ENCODE data around the gene FAM53A.
"Not testable (repeated sequence)": the region's sequence is repeated elsewhere in the genome, so short reads cannot be mapped to it uniquely, and the experiment has no call there.

Gene FAM53A

DNA sequence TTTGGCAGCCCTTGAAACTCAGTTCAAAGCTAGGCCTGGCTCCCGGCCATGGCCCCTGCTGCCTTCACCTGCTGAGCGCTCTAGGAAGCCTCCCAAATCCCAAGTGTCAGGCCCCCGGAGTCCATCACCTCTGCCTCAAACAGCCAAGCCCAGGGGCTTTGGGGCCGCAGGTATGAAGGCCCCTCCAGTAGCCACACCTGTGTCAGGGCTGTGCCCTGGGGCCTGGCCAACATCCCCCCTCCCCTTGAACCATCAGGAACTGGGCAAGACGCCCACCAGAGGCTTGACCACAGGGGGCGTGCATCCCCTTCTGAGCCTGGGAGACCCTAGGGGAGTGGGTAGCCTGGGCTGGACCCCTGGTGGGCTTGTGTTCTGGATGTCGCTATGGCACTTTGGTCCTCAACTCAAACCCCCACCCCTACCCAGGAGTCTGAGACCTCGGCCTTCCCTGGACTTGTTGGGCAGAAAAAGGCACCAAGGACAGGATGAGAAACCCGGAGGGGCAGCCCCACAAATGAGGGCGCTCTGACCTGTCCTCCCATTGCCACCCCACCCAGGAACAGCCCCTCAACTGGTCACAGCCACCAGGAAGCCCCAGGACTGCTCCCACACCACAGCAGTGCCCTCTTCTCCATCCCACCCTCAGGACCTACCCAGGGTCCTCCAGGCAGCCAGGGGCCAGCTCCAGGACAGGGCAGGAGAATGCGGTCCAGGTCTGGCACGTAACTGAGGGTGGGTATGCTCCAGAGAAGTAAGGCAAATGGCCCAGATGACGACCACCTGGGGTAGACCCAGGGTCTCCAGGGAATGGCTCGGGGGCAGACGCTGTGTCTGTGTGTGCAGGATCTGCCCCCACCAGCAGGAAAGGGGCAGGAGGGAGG, 32.2 kb upstream of the FAM53A start:
- DNase-seq = no peak

DNA sequence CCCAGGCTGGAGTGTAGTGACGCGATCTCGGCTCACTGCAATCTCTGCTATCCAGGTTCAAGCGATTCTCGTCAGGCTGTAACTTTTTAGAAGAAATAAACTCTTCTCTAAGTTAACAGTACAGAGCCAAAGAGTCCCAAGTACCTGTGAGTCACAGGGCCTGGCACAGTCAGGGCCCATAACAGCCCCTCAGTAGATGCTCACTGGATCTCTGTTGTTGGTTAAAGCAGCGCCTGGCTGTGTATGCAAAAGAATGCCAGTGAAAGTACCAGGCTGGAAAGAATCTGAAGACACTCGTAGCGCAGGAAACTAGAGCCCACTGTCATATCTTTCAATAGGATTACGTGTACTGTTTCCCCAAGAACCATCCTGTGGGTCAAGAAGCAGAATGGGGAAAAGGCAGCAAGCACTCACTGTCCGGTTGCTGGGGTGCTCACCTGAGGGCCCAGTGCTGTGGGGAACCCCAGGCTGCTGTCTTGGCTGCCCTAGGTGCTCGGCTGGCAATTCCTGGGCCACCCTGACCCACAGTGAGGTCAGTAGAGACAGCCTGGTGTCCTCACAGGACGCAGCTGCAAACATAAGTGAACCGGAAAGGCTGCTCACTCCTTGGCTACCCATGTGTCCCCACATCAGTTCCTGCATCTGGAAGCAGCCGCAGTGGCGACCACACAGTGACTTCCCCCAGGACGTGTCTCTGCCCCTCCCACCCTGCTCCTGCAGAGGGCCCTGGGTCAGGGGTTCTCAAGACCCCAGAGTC, 31.1 kb upstream of the FAM53A start:
- DNase-seq = no peak

GRCh38 chr4:1714303-1715001, 30.3 kb upstream of the FAM53A start:
- DNase-seq = no peak

DNA sequence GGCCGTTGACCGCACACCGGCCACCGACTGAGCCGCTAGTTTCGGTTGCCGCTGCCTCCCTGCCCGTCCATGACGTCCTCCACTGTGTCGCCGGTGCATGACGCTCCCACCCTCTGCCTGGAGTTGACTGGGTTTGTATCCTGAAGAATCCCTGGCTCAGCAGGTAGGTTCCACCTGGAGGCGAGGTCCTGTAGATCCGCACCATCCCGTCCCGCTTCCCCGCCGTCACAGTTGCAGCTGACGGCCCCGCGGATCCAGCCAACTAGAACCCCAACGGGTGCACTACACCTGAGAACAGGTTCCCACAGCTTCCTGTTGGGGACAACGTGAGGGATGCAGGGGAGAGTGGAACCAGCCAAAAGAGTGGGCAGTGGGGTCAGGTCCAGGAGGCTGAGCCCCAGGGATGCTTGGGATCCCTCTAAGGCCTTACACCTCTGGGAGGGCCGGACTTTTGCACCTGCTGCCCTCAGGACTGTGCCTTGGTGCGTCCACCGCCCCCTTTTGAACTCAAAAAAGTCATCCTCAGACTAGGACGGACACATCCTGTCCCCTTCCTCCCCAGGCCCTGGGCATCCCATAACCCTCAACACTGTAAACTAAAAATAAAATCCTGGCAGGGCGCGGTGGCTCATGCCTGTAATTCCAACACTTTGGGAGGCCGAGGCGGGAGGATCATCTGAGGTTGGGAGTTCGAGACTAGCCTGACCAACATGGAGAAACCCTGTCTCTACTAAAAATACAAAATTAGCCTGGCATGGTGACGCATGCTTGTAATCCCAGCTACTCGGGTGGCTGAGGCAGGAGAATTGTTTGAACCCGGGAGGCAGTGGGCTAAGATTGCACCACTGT, 29.1 kb upstream of the FAM53A start:
- DNase-seq = no peak

GRCh38 chr4:1712216-1713002, 28.3 kb upstream of the FAM53A start, which contains the start of gene SLBP:
Gene SLBP, minus strand, starts transcription at chr4:1712319. Its CDS starts 131 bp downstream, at chr4:1712188.
- DNase-seq = peak; percentile 87

GRCh38 chr4:1711571-1712215, 27.6 kb upstream of the FAM53A start:
- DNase-seq = no peak

GRCh38 chr4:1711055-1711570, 27.0 kb upstream of the FAM53A start:
- DNase-seq = no peak

GRCh38 chr4:1708581-1708980, 24.5 kb upstream of the FAM53A start:
- DNase-seq = no peak

DNA sequence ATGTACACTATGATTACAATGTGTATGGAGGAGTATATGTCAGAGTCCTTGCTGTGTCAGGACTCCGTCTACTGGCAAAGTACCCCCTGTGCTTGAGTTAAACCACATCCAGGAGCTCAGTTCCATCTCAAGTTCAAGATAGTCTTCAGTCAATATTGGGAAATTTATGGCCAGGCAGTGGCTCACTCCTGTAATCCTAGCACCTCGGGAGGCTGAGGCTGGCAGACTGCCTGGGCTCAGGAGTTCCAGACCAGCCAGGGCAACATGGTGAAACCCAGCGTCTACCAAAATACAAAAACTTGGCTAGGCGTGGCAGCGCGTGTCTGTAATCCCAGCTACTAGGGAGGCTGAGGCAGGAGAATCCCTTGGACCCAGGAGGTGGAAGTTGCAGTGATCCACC, 22.2 kb upstream of the FAM53A start:
- no peak for DNase-seq

DNA sequence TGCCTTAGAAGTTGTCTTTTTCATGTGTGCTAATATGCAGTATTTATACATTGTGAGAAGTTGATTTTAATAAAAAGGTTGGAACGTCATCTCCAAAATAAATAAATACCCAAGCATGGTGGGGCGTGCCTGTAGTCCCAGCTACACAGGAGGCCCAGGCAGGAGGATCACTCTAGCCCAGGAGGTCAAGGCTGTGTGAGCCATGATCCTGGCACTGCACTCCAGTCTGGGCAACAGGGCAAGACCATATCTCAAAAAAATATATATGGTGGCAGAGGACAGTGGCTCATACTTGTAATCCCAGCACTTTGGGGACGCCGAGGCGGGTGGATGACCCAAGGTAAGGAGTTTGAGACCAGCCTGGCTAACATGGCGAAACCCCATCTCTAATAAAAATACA, 21.6 kb upstream of the FAM53A start:
- no peak for DNase-seq

- DNase-seq = no peak
Measured at GRCh38 chr4:1703867-1704266, 19.8 kb upstream of the FAM53A start.

- DNase-seq = not testable (repeated sequence)
Measured at GRCh38 chr4:1701671-1702070, 17.6 kb upstream of the FAM53A start.

- DNase-seq = no peak
Measured at GRCh38 chr4:1695913-1696312, 11.8 kb upstream of the FAM53A start.

- no peak for DNase-seq
Measured at GRCh38 chr4:1693131-1693896, 9.2 kb upstream of the FAM53A start.

DNA sequence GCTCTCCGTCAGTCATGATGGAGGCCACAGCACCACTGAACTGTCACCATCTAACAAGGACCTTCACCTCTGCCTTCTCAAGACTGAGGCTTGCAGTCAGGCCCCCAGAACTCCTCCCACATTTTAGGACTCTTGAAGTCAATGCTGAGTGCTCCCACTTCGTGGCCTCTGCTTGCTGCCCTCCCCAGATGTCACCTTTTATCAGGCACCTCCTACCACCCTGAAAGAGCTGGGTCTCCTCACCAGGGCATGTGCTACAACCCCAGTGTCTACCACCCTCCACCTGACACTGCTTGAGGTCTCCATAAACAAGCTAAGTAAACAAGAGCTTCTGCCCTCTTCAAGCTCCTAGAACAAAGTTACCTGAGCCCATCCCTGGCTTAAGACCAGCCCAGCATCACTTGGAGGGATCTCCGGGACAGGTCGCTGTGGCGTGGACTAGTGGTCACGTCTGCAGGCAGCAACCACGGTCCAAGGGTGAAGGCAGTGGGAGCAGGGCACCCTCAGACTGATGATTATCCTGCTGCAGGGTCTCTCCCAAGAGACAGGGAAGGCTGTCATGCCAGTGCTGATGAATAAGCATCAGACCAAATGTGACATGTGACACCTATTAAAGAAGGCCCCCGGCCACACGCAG, 7.7 kb upstream of the FAM53A start:
- no peak for DNase-seq

DNA sequence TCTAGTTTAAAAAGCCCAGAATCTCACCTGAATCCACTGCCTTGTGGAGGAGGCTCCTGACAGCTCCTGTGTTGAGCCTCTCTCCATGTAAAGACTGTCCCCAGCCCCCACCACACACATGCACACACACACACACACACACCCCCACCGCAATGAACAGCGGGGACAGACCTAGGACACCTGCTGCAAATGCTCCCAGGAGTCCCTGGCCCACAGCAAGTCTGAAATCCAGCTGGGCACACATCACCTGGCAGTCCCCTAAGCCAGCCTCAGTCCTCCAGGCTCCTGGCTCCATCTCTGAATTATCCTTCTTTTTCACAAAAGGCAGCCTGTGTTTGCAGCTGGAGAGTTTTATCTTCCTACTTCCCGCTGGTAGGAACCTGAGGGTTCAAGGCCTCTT, 6.6 kb upstream of the FAM53A start:
- DNase-seq = no peak

- DNase-seq = no peak
Measured at GRCh38 chr4:1686440-1687036, 2.4 kb upstream of the FAM53A start.

- no peak for DNase-seq
Measured at GRCh38 chr4:1685235-1686150, 1.4 kb upstream of the FAM53A start.
